ENCODE measurements around the gene RIPK4.

Gene RIPK4

DNA sequence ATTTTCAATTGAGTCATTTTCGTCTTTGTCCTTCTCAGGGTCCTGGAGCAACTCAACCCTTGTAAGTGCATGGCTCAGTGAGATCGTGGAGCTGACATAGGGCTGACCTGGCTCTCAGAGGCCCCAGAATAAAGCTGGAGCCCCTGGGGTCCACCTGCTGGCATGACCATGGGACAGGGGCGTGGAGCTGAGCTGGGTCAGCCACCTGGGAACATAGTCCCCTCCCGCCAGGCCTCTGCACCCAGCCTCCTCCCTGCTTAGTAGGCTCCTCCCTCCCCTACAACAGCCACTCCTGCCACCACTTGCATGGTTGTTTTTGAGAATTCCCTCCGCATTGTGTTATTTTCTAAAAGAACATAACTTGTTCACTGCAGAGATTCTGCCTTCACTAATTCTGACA lies 3.1 kb upstream of the RIPK4 start:
- DNase-seq (ENCODE audit: low read depth in 3 of 3, low spot score in 1 of 3), result no peak

DNA sequence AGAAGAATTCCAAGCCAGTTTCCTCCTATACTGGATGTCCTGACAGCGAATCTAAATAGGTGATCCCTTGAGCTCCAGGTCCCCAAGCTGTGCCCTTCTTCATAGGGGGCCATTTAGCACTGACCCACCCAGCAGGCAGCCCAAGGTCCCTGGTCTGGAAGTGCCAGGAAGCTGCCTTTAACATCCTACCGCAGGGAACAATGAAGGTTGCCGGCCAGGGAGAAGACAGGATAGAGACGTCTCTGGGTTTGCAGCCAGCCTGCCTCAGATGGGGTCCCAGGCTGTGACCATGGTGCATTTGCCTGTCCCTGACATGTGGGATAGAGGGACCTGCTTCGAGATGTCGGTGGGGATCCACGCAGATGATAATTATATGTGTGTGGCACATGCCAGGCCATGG lies 2.7 kb upstream of the RIPK4 start:
- DNase-seq (ENCODE audit: low read depth in 3 of 3, low spot score in 1 of 3), result no peak

DNA sequence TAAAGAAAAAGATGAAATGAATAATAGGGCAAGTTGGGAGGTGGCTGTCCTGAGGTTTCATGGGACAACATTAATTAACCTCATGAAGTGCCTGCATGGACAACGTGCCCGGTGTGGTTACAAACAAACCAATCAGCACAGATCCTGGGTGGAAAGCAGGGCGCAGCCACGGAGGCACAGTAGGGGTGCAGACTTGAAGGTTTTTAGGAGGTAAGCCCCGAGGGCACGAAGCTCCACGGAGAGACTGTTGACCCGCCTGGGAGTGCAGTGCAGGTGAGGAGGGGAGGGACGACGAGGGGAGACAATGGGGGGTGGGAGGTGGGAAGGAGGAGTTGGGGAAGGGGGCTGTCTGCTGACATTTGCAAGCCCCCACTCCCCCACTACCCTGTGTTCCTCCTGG lies 2.3 kb upstream of the RIPK4 start:
- no peak for DNase-seq (ENCODE audit: low read depth in 3 of 3, low spot score in 1 of 3)

DNA sequence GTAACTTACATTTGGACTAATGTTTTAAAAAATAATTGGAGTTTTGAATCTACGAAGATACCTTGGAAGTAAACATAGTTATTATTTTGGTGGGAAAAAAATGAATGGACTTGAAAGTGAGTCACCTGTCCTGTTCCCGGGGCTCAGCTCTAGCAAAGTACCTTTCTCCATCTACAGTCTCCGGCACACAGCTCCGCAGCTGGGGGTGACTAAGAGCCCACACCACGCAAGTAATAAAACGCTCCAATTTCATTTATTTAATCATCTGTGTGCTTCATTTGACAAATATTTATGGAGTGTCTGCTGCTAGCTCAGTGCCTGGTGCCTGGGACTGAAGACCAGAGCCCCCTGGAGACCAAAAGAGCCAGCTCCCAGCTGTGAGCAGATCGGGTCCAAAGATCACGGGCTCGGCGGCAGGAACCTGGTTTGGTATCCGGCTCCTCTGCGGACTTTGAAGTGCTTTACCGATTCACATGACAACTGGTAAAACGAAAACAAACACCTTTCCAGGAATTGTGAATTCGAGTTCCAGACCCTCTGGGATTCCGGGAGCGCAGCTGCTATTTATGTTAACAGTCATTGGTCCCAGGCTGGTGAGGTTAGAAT lies 1.7 kb upstream of the RIPK4 start:
- no peak for DNase-seq (ENCODE audit: low read depth in 3 of 3, low spot score in 1 of 3)

DNA sequence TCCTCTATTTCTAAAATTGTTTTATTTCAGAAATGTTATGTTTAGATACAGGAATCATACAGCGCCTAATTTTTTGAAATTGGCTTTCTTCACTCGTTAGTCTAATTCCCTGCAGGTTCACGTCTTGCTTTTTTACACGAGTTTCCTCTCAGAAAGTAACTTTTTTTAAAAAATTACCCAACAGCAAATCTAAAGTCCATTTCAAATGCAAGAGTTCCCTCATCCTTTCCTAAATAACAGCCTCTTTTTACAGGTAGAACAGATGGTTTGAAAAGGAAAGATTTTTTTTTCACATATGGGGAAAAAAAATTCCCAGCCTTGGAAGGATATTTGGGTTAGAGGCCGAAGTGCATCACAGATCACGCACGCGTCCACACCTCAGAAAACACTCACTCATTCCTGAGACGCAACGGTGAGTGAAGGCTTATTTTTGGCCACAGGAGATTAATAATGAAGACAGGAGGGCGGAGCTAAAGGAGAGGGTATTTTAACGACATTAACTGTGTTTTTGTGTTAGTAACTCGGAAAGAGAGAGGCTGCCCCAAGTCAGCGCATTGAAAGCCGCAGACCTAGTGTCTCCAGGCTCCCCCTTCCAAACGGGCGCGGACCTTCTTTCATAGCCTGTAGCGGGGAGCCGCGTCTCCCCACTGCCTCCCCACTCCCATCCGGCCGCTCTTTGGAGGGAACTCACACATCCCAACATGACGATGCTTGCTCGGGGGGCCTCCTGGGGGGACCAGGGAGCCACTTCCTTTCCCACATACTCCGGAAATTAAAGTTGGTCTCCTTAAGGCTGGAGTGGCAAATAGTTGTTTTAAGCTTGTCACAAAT lies 969 bp upstream of the RIPK4 start:
- DNase-seq (ENCODE audit: low read depth in 3 of 3, low spot score in 1 of 3), result no peak

DNA sequence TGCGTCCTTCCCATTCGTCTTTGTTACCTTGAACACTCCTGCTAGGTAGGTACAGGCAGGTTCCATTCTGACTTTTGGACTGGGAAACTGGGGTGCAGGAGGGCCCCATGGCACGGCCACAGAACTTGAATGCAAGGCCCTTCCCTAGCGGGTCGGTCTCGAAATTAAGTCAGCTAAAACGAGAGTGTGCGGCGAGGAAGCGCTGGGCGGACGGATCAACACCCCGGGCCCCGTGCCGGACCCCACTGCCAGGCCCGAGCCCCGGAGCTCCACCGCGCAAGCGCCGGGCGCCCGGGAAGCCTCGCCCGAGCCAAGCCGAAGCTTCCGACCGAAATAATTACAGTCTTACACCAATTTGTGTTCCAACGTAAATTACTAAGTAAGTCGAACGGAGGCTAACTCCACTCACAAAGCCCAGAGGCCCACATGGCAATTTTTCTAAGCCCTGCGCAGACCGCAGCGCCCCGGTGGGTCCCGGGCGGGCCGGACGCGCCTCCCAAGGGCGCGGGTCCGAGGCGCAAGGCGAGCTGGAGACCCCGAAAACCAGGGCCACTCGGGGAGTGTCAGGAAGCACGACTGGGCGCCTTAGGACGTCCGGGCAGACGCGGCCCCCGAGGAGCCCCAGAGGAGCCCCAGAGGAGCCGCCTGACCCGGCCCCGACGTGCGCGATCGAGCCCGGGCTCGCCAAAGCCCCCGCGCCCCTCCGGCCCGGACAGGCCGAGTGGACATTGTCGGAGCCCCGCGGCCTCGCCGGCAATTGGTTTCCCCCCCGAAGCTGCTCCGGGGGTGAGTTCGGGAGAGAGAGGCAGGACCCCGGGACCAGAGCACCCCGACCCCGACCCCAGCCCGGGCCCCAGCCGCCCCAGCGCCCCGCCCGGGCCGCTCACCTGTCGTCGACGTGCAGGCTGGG lies 624 bp downstream of the RIPK4 start:
- DNase-seq (ENCODE audit: low read depth in 3 of 3, low spot score in 1 of 3), result no peak

DNA sequence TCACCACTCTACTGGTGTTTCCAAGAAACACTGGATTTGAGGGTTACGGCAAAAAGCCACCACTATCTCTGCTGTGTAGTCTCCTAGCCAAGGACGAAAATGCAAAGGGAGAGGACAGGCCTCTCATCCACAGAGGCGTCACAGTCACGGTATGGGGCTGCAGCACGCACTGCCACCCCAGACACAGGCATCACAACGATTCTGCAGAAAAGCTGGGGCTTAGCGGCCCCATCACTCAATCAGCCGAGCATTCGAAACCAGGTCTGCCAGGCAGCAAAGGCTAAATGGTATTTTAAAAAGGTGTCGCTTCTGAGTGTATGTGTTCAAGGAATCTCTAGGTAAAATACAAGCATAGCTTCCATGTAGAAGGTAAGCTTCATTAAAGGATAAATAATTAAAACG lies 1.4 kb downstream of the RIPK4 start:
- DNase-seq (ENCODE audit: low read depth in 3 of 3, low spot score in 1 of 3), result no peak

DNA sequence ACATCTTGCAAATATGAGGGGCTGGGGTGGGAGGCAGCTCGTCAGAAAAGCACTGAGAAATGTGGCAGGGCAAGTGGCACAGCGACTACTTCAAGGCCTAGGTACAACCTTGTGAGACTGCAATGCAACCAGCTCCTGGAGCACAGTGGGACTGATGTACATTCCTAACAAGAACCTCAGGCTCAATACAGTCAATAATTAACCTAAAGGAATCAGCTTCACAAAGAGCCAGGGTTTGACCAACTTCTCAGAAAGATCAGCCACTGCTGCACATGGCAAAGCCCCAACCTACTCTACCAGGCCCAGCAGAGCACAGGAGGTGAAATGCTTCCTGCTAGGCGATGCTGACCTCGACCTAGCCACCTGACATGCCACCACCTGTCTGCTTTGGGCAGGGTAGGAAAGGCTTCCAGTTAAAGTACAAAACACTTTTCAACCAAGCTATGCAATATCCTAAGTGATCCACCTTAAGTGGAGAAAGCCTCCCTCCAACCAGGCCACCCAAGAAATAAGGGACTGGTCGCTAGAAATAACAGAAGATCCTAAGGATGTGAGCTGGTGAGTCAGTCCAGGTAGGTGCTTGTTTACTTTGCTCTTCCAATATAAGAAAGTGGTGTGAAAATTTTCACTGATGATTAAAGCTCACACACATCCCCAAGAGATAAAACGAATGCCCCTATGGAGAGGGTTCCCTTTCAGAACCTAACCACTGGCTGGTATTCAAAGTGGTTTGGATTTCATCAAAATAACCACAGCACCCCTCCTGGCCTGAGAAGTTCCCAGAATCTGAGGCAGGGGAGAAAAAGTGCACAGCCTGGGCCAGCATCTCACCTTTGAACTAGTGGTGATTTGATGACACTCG lies 2.1 kb downstream of the RIPK4 start:
- no peak for DNase-seq (ENCODE audit: low read depth in 3 of 3, low spot score in 1 of 3)

DNA sequence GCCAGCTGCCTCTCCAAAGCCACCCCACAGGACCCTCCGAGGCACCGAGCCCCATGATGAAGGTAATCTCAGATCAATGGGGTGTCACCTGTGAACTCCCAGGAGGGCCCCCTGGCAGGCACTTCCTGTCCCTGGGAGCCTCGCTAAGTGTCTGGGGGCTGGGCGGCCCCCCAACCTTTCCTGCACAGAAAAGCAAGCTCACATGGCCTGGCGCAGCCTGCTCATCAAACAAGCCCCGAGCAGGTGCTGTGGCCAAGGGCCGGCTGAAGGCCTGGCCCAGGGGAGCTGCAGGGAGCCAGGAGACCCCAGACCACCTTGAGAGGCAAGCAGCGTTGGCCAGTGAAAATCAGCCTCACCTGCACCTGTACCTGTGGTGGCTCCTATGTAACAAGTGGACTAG lies 2.9 kb downstream of the RIPK4 start:
- no peak for DNase-seq (ENCODE audit: low read depth in 3 of 3, low spot score in 1 of 3)

DNA sequence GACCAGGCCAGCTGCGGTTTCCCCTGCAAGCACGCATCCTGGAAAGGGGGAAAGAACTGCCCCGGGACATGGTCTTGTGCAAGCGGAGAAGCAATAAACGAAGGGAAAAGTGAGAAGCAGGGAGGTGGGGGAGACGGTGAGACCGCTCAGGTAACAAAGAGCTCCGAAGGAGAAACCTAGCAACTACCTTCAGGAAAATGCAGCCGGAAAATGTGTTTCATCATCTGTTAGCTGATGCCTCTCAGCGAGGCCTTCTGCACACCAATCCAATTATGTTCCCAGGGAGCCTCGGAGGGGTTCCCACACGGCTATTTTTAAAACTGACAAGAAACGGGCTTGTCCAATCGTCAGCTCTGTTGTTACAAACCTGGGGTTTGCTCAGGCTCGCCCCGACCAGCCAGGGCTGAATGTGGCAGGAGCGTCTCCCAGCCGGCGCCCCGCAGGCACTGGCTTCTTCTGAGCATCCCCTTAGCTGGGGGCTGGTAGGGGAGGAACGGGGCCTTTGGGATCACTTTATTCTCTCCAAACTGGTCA lies 3.4 kb downstream of the RIPK4 start:
- DNase-seq (ENCODE audit: low read depth in 3 of 3, low spot score in 1 of 3), result no peak

DNA sequence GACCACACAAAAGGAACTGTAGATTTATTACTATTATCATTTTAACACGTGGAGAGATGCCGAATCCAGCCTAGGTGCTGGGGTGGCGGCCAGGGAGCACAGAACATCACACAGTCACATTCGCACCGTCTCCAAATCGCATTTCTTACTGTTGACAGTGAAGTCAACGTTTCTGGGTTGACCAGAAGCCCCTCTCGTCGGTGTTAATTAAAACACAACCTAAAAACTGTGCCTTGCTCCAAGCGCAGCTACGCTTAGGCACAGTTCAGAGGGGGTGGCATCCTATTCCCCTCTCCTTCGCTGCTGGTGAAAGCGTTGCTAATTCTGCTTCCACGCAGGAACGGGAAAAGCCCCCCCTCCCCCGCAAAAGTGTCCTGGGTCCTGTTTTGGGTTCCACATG lies 4.1 kb downstream of the RIPK4 start:
- no peak for DNase-seq (ENCODE audit: low read depth in 3 of 3, low spot score in 1 of 3)

DNA sequence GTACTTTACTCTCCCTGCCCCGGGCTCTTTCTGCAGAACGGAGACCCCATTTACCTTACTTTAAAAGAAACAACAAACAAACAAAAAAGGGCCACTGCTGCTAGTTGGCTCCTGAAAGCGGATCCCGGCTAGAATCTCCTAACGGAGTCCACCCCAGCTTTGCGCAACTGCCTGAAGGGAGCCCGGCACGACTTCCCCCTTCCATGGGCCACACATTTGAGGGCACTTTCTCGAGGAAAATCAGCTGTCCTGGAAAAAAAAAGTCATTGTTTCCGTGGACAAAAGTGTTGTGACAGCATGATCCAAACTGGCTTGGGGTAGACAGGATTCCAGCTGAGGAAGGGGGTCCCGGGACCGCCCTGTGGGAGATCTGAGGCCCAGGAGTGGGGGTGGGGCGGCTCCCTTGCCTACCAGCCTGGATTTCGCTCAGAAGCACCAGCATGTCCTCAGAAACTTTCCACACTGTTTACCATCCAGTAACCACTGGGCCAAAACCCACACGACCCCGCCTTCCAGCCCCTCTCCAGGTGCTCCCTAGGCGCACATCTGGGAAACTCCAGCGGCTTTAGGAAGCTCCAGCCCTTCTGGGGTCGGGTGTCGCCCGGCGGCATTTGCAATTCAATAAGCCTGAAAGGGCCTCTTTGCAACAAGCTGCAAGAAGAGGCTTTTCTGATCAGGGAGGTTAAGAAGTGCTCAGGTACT lies 4.8 kb downstream of the RIPK4 start:
- DNase-seq (ENCODE audit: low read depth in 3 of 3, low spot score in 1 of 3), result no peak

DNA sequence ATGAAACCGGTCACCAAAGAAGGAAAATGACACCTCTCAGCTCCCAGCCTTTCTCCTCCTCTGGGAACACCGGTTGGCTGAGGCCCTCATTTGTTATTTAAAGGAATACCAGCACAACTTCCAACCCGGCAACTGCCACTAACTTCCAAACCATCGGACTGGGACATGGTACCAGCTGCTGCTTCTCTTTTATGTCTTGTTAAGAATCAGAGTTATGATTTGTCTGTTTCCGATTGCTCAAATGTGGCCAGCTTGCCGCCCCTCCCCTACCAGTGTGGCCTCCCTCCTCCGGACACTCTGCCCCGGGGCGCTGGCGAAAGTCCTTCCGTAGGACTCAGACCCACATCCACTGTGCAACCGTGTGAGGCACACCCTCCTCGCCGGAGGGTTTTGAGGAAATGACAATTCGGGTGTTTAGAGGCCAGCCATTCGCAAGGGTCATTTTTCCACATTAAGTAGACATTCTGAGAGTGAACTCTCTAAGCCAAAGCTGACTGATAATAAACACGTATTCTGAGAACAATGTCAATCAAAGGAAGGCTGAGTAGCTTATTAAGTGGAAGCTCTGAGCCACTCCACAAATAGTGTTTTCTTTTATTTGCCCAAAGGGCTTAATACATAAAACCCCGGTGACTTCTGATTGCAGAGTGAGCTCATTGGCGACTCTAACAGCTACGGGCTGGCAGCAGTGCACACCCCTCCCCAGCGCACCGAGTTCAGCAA lies 5.5 kb downstream of the RIPK4 start:
- no peak for DNase-seq (ENCODE audit: low read depth in 3 of 3, low spot score in 1 of 3)

DNA sequence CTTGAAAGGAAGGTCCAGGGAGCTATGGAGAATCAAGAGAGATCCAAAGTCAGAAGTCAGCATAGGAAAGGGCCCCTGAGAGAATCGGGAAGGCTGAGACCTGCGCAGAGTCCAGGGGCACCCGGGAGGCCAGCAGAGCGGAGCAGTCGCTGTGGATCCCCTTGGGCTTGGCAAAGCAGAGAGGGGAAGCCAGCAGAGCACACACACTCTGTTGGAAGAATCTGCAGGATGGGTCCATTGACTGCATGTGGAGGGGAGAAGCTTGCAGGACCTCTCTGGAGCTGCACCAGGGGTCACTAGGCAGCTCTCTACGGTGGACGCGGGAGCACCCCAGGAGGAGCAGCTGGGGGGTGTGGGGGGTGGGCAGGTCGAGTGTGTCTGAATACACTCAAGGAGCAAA lies 6.4 kb downstream of the RIPK4 start:
- no peak for DNase-seq (ENCODE audit: low read depth in 3 of 3, low spot score in 1 of 3)

DNA sequence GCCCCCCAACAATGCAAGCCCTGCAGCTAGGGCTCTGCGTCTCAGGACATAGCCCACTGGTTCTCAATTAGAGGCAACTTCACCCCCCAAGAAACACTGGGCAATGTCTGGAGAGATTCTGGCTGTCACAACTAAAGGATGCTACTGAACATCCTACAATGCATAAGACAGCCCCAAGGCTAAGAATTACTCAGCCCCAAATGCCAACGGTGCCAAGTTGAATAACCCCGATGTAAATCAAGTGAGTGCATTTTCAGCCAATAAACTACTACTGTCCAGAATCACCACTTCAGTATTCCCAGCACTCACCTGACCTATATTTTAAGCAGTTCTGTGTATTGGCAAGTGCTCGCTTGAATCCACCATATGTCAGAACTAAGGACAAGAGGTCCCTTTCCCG lies 6.9 kb downstream of the RIPK4 start:
- DNase-seq (ENCODE audit: low read depth in 3 of 3, low spot score in 1 of 3), result no peak

DNA sequence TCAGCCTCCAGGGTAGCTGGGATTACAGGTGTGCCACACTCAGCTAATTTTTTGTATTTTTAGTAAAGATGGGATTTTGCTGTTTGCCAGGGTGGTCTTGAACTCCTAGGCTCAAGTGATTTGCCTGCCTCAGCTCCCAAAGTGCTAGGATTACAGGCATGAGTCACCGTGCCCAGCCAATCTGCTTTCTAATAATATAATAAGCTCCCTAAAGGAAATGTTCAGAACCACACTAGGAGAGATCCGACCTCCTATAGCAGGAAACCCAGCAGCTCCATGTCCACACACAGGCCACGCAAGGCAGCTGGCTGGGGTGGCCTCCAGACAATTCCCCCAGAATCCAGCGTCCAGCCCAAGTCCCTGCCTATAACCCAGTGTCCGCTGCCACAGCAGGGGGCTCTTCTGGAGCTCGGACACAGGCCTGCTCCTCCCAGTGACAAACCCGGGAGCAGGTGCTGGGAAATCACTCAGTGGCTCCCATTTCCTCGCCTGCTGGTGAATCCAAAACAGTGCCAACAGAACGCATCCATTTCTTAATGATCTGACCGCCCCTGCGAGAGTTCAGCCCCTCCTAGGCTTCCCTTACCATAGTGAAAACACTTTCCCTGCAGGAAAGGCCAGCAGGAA lies 7.5 kb downstream of the RIPK4 start:
- no peak for DNase-seq (ENCODE audit: low read depth in 3 of 3, low spot score in 1 of 3)

DNA sequence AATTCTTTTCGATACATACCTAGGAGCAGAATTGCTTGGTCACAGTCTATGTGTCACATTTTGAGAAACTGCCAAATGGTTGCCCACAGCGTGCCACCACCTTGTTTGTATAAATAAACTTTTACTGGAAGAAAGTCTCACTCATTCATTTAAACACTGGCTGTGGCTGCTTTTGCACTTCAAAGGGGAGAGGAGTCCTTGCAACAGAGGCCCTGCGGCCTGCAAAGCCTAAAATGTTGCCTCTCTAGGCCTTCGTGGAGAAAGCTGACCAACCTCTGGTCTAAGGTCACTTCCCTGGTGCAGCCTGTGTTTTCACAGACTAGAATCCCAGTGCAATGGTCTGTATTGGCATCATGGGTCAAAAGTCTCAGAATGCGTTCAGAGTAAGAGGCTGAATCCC lies 8.3 kb downstream of the RIPK4 start:
- no peak for DNase-seq (ENCODE audit: low read depth in 3 of 3, low spot score in 1 of 3)

DNA sequence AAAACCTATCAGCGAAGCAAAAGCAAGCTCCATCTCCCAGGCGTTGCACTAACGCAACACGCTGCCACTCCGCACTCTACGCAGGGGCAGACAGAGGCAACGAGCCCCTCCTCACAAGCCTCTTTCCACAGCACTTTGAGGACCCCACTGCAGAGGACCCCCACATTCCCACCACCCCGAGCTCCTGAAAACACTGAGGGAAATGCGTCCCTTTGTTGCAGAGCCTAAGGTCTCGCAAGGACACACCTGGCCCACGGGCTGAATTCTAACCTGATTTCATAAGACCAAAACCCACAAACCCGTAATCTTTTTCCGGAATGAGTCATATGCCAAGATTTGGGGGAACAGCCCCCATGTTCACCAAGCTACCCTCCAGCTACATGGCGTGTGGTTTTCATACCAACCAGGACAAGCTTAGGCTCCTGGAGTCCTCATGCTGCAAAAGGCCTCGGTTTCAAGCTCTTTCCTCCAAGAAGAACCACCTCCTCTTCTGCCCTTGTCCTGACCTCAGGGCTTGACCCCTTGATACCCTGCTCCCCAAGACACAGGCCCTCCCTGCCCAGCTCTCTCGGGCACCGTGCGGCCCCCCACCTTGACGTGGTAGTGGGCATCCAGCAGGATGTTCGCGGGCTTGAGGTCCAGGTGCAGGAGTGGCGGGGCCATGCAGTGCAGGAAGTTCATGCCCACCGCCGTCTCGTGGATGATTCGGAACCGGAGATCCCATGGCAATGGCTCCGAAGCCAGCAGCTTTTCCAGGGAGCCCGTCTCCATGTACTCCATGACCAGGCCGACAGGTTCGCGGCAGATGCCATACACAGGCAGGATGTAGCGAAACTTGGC lies 10.7 kb downstream of the RIPK4 start:
- no peak for DNase-seq (ENCODE audit: low read depth in 3 of 3, low spot score in 1 of 3)

Data from stimulated activated CD4-positive, alpha-beta T cell treated with anti-CD3 and anti-CD28 coated beads, TNF-alpha, amount 100 ng/mL, for 1 hour (primary cell).